GM19324 (cell line): Measurements from ENCODE around the gene ADGRG4.
"Not testable (repeated sequence)": the region's sequence is repeated elsewhere in the genome, so short reads cannot be mapped to it uniquely, and the experiment has no call there.

Source experiments
- ATAC-seq: cut with Tn5 transposase; IDR thresholded peaks from one replicate; pipeline ENCODE4 v1.9.1; 2021; ENCODE audit warnings: mild to moderate bottlenecking, moderate library complexity; ENCODE audit not compliant: unreplicated experiment, low FRiP score

The ADGRG4 gene, protein sequence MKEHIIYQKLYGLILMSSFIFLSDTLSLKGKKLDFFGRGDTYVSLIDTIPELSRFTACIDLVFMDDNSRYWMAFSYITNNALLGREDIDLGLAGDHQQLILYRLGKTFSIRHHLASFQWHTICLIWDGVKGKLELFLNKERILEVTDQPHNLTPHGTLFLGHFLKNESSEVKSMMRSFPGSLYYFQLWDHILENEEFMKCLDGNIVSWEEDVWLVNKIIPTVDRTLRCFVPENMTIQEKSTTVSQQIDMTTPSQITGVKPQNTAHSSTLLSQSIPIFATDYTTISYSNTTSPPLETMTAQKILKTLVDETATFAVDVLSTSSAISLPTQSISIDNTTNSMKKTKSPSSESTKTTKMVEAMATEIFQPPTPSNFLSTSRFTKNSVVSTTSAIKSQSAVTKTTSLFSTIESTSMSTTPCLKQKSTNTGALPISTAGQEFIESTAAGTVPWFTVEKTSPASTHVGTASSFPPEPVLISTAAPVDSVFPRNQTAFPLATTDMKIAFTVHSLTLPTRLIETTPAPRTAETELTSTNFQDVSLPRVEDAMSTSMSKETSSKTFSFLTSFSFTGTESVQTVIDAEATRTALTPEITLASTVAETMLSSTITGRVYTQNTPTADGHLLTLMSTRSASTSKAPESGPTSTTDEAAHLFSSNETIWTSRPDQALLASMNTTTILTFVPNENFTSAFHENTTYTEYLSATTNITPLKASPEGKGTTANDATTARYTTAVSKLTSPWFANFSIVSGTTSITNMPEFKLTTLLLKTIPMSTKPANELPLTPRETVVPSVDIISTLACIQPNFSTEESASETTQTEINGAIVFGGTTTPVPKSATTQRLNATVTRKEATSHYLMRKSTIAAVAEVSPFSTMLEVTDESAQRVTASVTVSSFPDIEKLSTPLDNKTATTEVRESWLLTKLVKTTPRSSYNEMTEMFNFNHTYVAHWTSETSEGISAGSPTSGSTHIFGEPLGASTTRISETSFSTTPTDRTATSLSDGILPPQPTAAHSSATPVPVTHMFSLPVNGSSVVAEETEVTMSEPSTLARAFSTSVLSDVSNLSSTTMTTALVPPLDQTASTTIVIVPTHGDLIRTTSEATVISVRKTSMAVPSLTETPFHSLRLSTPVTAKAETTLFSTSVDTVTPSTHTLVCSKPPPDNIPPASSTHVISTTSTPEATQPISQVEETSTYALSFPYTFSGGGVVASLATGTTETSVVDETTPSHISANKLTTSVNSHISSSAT (N-terminal part only)

DNA sequence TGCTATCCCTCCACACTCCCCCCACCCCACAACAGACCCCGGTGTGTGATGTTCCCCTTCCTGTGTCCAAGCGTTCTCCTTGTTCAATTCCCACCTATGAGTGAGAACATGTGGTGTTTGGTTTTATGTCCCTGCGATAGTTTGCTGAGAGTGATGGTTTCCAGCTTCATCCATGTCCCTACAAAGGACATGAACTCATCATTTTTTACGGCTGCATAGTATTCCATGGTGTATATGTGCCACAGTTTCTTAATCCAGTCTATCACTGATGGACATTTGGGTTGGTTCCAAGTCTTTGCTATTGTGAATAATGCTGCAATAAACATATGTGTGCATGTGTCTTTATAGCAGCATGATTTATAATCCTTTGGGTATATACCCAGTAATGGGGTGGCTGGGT, at the start of gene ADGRG4:
Gene ADGRG4 (plus strand): TSS at position 243 of the 400 bp plus-strand sequence. CDS start 7,815 bp downstream, outside the sequence.
- not testable (repeated sequence) for ATAC-seq

DNA sequence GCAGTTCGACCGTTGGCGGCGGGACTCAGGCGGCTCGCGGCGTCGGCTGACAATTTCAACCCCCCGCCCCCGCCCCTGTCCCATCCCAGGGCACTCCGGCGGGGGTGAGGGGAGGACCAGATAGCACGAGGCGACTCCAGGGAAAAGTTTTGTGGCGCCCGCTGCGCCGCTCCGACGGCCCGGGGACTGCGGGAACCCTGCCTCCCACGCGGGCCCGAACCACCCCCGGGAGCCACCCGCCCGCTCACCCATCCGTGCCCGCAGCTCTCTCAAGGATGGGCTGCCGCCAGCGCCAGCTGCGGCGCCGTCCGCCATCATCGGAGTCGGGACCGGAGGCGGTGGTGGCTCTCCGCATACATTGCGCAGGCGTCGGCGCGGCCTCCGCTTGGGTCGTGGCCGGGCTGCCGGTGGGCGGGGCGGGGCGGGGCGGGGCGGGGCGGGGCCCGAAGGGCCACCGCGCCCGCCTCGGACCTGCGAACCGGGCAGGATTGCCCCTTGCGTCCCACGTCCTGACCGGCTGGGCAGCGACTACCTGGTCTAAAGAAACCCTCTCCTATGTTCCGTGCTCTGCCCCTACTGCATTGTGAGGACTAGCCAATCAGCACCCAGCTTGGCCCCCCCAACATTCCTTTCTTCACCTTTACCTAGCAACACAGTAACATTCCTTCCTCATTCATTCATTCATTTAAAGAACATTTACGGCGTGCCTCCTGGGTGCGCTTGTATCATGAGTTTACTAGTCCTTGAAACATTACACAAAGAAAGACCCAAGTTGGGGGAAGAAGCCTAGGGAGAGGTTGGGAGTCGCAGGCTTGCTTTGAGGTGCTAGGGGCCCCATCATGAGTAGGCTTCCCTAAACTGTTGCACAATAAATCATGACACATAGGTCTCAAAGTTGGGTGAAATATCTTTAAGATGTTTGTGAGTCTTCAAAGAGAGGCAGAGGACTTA, 49.4 kb upstream of the ADGRG4 start, which contains the start of gene MAP7D3:
Gene MAP7D3 (minus strand): TSS at position 360 of the 951 bp plus-strand sequence. CDS start 42 bp downstream, at position 318.
- ATAC-seq, result peak; percentile 91

DNA sequence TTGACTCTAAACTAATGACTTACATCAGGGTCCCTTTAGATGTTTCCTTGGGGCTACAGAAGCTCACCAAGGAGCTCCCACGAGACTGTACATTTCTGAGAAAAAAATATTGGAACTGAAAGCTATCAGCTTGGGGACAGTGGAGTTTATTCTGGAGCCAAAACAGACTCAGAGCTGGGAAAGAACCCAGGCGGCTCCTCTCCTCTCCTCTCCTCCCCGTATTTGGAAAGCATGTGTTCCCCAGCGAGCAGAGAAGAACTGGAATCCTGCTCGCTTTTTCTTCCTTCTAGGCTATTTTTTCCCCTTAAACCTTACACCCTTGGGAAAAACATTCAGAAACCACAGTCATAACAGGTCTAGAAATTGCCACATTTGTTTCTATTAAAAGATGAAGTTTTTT, 45.2 kb upstream of the ADGRG4 start:
- ATAC-seq, result no peak

DNA sequence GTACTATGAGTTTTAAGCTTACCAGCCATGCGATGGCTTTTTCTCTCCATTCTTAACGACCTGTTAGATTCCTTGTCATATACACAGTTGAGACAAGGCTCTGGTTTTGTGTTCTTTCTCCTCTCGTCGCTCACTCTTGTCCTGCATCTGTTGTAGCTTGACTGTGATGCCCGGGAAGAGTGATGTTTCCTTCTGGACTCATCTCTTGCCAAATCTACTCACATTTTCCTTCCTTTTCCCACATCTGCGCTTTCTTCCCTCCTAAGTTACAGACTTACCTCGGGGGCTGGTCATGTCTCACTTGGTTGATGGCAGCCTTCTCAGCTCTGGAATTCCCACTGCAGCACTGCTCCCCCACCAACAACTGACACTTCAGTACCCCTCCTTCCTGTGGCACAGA, 44.7 kb upstream of the ADGRG4 start:
- ATAC-seq, result no peak

DNA sequence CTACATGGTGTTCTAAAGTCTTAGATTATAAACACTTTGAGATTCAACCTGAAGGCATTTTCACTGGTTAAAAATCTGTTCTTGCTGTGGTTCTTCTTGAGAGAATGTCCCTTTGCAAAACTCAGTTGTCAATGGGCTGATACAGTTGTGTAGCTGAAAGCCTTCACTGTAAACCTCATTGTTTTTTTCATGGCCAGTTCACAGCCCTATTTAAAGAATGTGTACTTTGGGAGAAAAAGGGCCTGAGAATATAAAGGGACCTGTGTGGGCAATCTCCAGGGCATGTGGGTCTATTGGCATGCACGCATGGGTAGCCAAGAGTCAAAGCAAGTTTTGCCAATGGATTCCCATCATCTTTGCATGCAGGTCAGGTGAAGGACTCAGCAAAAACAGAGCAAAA, 41.8 kb upstream of the ADGRG4 start:
- no peak for ATAC-seq

DNA sequence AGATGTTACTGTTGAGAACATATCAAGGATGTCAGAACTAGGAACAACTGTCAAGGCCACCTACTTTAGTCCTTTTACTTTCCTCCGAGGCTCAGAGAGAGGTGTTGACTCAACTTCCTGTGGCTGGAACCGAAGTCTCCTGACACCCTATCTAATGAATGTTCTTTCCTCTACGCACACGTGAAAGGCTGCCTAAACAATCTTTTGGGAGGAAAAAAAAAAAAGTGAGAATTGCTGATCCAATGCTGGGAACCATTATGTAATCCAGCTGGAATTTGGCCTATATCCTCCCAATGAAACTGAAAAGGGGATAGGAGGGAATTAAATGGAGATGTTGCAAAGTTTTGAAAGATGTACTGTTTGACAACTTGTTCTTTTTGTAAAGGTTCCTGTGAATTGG, 41.2 kb upstream of the ADGRG4 start:
- ATAC-seq, result no peak

DNA sequence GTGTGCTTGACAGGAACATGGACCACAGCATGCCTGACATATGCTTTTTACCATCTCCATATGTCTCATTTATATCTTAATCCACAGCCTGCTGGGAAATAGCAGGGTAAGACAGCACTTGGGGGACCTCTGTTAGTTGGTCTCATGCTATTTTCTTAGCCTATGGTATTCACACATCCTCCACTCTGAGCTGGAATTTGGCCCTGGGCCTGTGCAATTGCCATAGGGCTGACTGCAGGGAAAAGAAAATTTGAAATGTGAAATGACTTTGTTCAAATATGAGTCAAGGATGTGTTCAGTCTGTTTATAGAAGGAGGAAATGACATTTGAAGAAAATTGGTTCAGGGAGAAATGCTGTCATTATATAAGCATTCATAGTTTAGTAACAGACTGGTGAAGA, 40.0 kb upstream of the ADGRG4 start:
- ATAC-seq, result no peak

DNA sequence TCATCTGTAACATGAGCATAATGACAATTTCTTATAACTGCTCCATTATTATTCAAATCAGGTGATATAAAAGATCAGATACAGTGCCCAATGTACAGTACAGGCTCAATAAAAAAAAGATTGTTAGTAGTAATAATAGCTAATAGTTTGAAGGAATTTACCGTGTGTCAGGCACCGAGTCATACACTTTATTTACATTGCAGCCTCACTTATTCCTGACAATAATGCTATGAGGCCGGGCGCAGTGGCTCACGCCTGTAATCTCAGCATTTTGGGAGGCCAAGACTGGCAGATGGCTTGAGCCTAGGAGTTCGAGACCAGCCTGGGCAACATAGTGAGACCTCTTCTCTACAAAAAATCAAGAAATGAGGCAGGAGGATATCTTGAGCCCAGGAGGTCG, 39.4 kb upstream of the ADGRG4 start:
- no peak for ATAC-seq

DNA sequence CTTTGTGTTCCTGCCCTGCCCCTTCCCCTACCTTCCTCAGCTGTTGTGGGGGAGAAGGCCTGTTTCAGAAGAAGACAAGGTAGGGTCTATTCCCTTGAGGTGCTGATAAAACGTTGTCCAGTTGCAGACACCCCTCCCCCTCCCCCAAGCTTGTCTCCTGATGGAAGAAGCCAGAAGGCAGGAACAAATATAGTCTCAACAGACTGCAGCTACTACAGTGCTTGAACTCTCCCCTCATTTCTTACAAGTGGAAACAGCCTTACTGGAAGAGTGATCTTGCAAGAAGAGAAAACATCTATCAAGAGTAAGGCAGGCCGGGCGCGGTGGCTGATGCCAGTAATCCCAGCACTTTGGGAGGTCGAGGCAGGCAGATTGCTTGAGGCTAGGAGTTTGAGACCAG, 38.5 kb upstream of the ADGRG4 start:
- ATAC-seq, result no peak

DNA sequence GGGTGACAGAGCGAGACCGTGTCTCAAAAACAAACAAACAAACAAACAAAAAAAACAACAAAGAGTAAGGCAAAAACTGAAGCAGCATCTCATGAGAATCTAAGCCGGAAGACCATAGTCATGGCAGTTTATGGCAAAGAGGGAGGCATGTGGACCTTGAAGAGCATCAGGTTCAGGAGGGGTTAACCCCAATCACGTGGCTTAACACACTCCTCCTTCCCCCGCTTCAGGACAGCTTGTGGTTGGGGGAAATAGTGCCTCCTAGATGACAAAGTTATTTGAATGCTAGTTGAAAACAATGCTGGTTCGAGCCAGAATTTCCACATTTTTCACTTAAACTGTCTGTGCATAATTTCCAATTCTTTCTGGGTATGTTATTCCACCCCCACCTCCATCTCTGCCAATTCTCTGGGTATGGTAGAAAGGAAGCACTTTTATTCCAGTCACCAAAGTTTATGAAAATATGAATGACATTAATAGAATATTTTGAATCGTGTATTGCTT, 37.9 kb upstream of the ADGRG4 start:
- ATAC-seq, result no peak

DNA sequence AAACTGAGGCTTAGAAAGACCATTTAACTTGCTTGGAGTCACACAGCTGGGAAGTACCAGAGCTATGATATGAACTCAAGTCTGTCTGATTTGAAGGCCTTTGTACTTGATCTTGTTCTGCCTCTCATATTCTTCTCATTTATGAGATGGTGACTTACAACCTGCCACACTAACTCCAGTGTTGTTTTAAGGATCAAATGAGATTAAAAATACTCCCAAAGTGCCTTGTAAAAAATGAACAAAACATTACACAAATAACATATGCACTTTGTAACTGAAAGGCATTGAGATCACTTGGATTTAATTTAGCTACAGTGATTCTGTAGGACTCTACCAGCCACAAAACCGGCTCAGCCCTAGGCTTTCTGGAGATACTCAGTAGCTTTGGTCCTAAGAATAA, 33.9 kb upstream of the ADGRG4 start:
- ATAC-seq, result no peak

DNA sequence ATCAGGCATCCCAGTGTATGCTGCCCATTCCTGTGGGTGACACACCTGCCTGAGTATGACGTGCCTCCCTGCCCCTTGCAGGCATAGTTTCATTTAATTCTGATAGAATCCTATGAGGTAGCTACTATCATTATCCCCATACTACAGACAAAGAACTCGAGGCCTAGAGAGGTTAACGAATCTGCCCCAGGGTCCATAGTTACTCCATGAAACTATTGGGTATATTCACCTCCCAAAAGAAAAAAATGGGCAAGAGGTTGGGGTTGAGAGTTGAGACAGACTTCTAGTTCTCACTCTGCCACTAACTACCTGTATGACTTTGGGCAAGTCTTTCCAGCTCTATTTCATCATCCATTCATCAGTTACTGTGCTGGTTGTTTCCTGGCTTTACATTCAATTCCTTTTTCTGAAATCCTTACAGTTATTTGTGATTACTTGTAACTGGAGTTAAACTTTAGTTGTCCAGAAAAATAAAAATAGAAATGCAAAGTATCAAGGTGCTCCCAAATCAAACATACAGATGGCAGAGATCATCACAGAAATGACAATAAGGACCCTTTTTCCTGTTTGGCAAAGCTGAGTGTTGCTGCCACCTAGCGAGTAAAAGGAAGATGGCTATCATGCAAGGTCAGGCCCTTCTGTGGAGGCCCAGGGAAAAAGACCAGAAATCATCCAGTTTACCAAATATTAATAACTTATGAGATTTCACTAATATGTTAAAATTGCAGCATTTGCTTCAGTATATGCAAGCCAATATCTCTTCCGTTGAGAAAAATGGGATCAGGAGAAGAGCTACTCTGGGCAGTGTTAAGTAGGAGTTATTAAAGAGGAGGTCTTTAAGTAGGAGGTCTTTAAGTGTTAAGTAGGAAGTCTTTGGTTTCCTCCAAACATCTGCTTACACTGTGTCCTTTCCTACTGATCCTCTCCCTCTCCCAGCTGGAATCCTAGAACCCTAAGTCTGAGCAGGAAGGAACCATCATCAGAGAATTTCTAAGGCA, 32.4 kb upstream of the ADGRG4 start:
- ATAC-seq, result no peak

DNA sequence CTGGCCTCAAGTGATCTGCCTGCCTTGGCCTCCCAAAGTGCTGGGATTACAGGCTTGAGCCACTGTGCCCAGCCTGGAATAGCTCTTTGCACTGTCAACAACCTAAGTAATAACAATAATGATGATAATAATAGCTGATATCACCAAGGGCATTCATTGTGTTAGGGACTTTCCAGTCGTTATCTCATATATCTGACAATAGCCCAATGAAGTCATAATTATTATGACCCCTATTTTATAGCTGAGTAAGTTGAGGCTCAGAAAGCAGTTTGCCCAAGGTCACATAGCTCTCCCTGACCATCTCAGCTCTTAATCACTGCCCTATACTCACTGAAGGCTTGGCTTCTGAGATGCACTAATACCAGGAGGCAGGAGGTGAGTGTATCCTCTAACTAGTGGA, 30.8 kb upstream of the ADGRG4 start:
- no peak for ATAC-seq

DNA sequence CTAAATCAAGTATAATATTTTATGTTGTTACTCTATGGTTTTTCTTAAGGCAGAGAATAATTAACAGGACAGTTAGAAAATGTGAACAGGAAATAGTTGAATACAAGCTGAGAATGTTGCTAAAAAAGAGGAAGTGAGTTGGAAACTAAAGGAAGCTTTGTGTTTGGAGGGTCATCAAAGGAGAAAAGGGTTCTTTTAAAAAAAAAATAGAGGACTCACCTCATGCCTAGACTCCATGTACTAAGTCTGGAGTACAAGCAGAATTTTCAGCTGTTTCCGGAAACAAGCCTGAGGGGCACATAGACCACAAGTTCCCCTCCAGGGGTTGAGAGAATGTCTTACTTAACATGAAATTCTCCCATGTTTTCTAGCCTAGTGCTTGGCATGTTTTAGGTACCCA, 29.5 kb upstream of the ADGRG4 start:
- no peak for ATAC-seq

DNA sequence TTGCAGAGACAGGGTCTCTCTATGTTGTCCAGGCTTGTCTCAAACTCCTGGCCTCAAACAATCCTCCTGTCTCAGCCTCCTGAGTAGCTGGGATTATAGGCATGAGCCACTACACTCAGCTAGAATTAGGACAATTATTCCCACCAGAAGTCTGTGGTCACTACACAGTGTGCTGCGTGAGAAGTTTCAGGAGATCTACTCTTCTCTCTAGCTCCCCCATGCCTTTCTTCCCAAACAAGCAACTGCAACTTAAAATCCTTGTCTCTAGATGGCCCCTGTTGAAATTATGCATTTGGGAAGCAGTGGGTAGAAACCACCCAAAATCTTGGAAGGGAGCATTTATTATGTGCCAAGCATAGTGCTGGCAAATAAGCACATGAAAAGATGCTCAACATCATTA, 28.4 kb upstream of the ADGRG4 start:
- ATAC-seq, result no peak

DNA sequence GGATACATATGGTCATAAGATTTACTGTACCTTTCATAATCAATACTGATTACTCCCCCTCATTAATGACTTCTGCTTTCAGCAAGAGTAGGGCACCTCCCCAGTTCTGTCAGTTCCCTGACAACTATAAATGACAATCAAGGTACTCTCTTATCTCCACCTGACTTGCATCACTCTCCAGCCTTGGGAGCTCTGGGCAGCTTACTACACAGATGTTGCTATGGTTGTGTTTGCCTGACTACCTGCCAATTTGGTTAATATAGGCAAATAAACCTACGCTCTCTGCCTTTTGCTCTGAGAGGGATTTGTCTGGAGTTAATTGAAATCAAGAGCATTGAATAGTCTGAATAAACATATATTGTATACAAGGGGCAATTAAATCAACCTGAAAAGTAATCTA, 26.8 kb upstream of the ADGRG4 start:
- ATAC-seq, result no peak

DNA sequence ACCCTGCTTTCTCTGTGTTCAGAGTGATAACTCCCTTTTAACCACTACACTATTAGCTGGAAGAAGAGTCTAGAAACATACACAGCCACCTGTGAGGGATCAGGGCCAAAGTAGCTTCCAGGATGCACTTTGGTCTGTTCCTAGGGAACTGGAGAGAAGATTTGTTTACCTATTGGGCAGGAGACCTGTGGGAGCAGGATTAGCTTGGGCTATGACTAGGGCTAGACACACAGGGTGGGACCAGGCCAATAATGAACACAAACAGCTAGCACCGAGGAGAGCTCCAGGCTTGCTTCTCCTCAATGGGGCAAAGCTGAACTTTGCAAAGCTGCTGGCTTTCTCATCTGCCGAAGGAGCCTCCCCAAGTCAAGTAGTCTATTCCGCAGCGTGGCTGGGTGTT, 25.2 kb upstream of the ADGRG4 start:
- no peak for ATAC-seq

DNA sequence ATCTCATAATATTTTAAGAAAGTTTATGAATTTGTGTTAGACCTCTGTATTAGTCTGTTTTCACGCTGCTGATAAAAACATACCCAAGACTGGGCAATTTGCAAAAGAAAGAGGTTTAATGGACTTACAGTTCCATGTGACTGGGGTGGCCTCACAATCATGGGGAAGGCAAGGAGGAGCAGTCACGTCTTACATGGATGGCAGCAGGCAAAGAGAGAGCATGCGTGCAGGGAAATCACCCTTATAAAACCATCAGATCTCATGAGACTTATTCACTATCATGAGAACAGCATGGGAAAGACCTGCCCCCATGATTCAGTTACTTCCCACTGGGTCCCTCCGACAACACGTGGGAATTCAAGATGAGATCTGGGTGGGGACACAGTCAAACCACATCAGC, 14.4 kb upstream of the ADGRG4 start:
- ATAC-seq, result not testable (repeated sequence)
